DOHH2 (cell line): ENCODE data around the gene CDH18.

Source experiments
- H3F3A ChIP-seq: fragments of 200-600 bp; sonication (generic), shearing (Covaris generic); 2 replicates; pipeline ENCODE4 v1.6.0; 2016; ENCODE audit warnings: antibody characterized with exemption, mild to moderate bottlenecking; ENCODE audit not compliant: control insufficient read depth, insufficient read depth
- H3K27ac ChIP-seq: fragments of 200-600 bp; sonication (generic); 2 replicates; pipeline ENCODE4 v1.5.1; 2014; ENCODE audit warnings: low read depth, mild to moderate bottlenecking, low read length, moderate library complexity
- H3K27me3 ChIP-seq: fragments of 200-600 bp; sonication (generic); 2 replicates; pipeline ENCODE4 v1.6.1; 2014; ENCODE audit warnings: mild to moderate bottlenecking, low read length, mixed read lengths; ENCODE audit not compliant: control insufficient read depth
- H3K36me3 ChIP-seq: fragments of 200-600 bp; sonication (generic); 2 replicates; pipeline ENCODE4 v1.6.1; 2014; ENCODE audit warnings: mild to moderate bottlenecking, low read length, moderate library complexity, mixed read lengths; ENCODE audit not compliant: control insufficient read depth
- H3K4me1 ChIP-seq: fragments of 200-600 bp; sonication (generic); 2 replicates; pipeline ENCODE4 v1.6.1; 2014; ENCODE audit warnings: mild to moderate bottlenecking, low read length, mixed read lengths; ENCODE audit not compliant: control insufficient read depth
- H3K4me2 ChIP-seq: fragments of 200-600 bp; sonication (generic); 2 replicates; pipeline ENCODE4 v1.6.0; 2014; ENCODE audit warnings: mild to moderate bottlenecking, low read length, moderate library complexity
- H3K4me3 ChIP-seq: fragments of 200-600 bp; sonication (generic); 2 replicates; pipeline ENCODE4 v1.5.1; 2014; ENCODE audit warnings: mild to moderate bottlenecking, low read length, mixed read lengths
- H3K79me2 ChIP-seq: fragments of 200-600 bp; sonication (generic); 2 replicates; pipeline ENCODE4 v1.6.1; 2014; ENCODE audit warnings: mild to moderate bottlenecking, low read length, mixed read lengths; ENCODE audit not compliant: control insufficient read depth
- H3K9me2 ChIP-seq: fragments of 200-600 bp; sonication (generic); replicated peaks from 2 replicates; pipeline ENCODE4 v1.6.1; 2014; ENCODE audit warnings: mild to moderate bottlenecking, low read length, mixed read lengths; ENCODE audit not compliant: control insufficient read depth
- H3K9me3 ChIP-seq: fragments of 200-600 bp; sonication (generic); 2 replicates; pipeline ENCODE4 v1.6.1; 2014; ENCODE audit warnings: antibody characterized with exemption, low read length, mixed read lengths; ENCODE audit not compliant: control insufficient read depth, insufficient read depth
- H4K20me1 ChIP-seq: fragments of 200-600 bp; sonication (generic); 2 replicates; pipeline ENCODE4 v1.6.0; 2014; ENCODE audit warnings: low read depth, mild to moderate bottlenecking, antibody characterized with exemption, low read length, moderate library complexity; ENCODE audit not compliant: control insufficient read depth, insufficient read depth
- EZH2phosphoT487 ChIP-seq: fragments of 200-600 bp; sonication (generic); IDR thresholded peaks from 2 replicates; pipeline ENCODE4 v1.6.1; 2017; ENCODE audit warnings: borderline replicate concordance, mild to moderate bottlenecking, antibody characterized with exemption, low read length, moderate library complexity, mixed read lengths
- TF ChIP-seq, protein P1 (sequence below): fragments of 200-600 bp; sonication (generic); IDR thresholded peaks from one replicate; pipeline ENCODE4 v1.5.1; 2014; ENCODE audit warnings: antibody characterized with exemption, mild to moderate bottlenecking, low read depth, low read length; ENCODE audit not compliant: poor library complexity, severe bottlenecking

The CDH18 gene

DNA sequence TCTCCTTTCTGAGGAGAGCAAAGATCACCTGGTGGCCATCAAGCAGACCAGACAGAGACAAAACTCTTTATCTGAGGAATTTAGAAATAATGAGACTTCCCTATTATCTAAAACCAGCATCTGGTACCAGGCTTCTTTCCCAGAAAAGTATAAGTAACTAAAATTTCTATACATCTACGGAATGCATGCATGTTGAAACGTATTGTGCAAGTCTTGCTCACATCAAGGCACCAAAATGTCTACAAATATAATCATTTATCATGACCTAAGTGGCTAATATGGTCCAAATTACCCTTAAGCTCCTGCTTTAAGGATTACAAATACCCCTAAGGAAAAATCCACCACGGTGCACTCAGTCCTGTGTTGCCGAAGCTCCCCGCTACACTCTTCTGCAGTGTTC lies 286.3 kb downstream of the CDH18 start:
- no peak overlapping the region for H3K27ac ChIP-seq
- H3K36me3 ChIP-seq, result no peaks in the 10 kb centered on the region
- no peak for TF ChIP-seq EZH2phosphoT487
- TF ChIP-seq, protein P1, sequence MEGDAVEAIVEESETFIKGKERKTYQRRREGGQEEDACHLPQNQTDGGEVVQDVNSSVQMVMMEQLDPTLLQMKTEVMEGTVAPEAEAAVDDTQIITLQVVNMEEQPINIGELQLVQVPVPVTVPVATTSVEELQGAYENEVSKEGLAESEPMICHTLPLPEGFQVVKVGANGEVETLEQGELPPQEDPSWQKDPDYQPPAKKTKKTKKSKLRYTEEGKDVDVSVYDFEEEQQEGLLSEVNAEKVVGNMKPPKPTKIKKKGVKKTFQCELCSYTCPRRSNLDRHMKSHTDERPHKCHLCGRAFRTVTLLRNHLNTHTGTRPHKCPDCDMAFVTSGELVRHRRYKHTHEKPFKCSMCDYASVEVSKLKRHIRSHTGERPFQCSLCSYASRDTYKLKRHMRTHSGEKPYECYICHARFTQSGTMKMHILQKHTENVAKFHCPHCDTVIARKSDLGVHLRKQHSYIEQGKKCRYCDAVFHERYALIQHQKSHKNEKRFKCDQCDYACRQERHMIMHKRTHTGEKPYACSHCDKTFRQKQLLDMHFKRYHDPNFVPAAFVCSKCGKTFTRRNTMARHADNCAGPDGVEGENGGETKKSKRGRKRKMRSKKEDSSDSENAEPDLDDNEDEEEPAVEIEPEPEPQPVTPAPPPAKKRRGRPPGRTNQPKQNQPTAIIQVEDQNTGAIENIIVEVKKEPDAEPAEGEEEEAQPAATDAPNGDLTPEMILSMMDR, result no peak
- H4K20me1 ChIP-seq, result no peaks in the 10 kb centered on the region
- H3K27me3 ChIP-seq, result no peaks in the 10 kb centered on the region
- no peak overlapping the region for H3K4me3 ChIP-seq
- no peaks in the 10 kb centered on the region for H3K9me3 ChIP-seq
- H3K9me2 ChIP-seq, result no peaks in the 10 kb centered on the region
- H3K79me2 ChIP-seq, result no peaks in the 10 kb centered on the region
- no peak overlapping the region for H3K4me2 ChIP-seq
- no peaks in the 10 kb centered on the region for H3F3A ChIP-seq
- H3K4me1 ChIP-seq, result no peaks in the 10 kb centered on the region

GRCh38 chr5:19694949-19695611 lies 292.9 kb downstream of the CDH18 start:
- no peak overlapping the region for H3K4me2 ChIP-seq
- H3K9me3 ChIP-seq, result no peaks in the 10 kb centered on the region
- no peaks in the 10 kb centered on the region for H4K20me1 ChIP-seq
- H3K4me1 ChIP-seq, result no peaks in the 10 kb centered on the region
- TF ChIP-seq, protein P1, result no peak
- TF ChIP-seq EZH2phosphoT487, result no peak
- H3K79me2 ChIP-seq, result no peaks in the 10 kb centered on the region
- H3K27ac ChIP-seq, result no peak overlapping the region
- H3F3A ChIP-seq, result no peaks in the 10 kb centered on the region
- H3K4me3 ChIP-seq, result no peak overlapping the region
- H3K27me3 ChIP-seq, result no peaks in the 10 kb centered on the region
- H3K36me3 ChIP-seq, result no peaks in the 10 kb centered on the region
- no peaks in the 10 kb centered on the region for H3K9me2 ChIP-seq

GRCh38 chr5:19690978-19691377 lies 297.0 kb downstream of the CDH18 start:
- Histone ChIP-seq H3K79me2 (no peaks in the 10 kb centered on the region), H3F3A (no peaks in the 10 kb centered on the region), H4K20me1 (no peaks in the 10 kb centered on the region), H3K4me3 (no peak overlapping the region), H3K27ac (no peak overlapping the region), H3K4me2 (no peak overlapping the region), H3K36me3 (no peaks in the 10 kb centered on the region), H3K9me2 (no peaks in the 10 kb centered on the region), H3K27me3 (no peaks in the 10 kb centered on the region), H3K4me1 (no peaks in the 10 kb centered on the region), H3K9me3 (0 out of 2 replicates have a peak, but pooled peaks cover 4% of the 10 kb centered on the region)
- TF ChIP-seq, protein P1, result no peak
- TF ChIP-seq EZH2phosphoT487, result no peak
